CD4-positive, CD25-positive, alpha-beta regulatory T cell (primary cell): ENCODE data around the gene MYORG. TPM values are rescaled to one million over a fixed set of nuclear protein-coding genes. Genes with fewer than 3 reads are reported as not detected.

ENCODE experiments used
- ATAC-seq, 2 donors: fragments of 150-1000 bp; cut with Tn5 transposase; one replicate each; pipeline ENCODE4 v1.10.0; 2021; ENCODE audit warnings: low read depth in 2 of 2, moderate number of reproducible peaks in 2 of 2, moderate library complexity in 1 of 2
- DNase-seq, 3 donors: peaks; one replicate each; pipeline versions ENCODE4 v3.0.0 to v3.0.0-alpha.2; 2012 to 2022; ENCODE audit warnings: mixed read lengths in 1 of 3
- H3K27ac ChIP-seq: one replicate; pipeline ENCODE4 v1.7.0; 2013; ENCODE audit warnings: mild to moderate bottlenecking, low read length; ENCODE audit not compliant: insufficient read depth, poor library complexity, severe bottlenecking
- H3K27me3 ChIP-seq: one replicate; pipeline ENCODE4 v1.7.0; 2013; ENCODE audit warnings: low read length; ENCODE audit not compliant: control insufficient read depth, insufficient read depth
- H3K36me3 ChIP-seq: one replicate; pipeline ENCODE4 v1.7.0; 2013; ENCODE audit warnings: mild to moderate bottlenecking, low read length, moderate library complexity; ENCODE audit not compliant: control insufficient read depth, insufficient read depth
- H3K4me1 ChIP-seq: 2 replicates; pipeline ENCODE4 v1.7.0; 2013; ENCODE audit warnings: mild to moderate bottlenecking, low read length; ENCODE audit not compliant: insufficient read depth, control insufficient read depth, poor library complexity, severe bottlenecking
- H3K4me3 ChIP-seq: one replicate; pipeline ENCODE4 v1.7.0; 2013; ENCODE audit warnings: low read depth, mild to moderate bottlenecking, low read length, moderate library complexity
- H3K9me3 ChIP-seq, 2 experiments: 1 replicate in 1 of 2; 2 replicates in 1 of 2; pipeline ENCODE4 v1.7.0; 2013; ENCODE audit warnings: low read length in 2 of 2, mild to moderate bottlenecking in 1 of 2, moderate library complexity in 1 of 2; ENCODE audit not compliant: control insufficient read depth in 2 of 2
- H3K27ac Mint-ChIP-seq, 3 donors: one replicate each; pipeline ENCODE4 v1.8.0; 2020 to 2022; ENCODE audit warnings: mild to moderate bottlenecking in 3 of 3, mixed read lengths in 3 of 3, moderate library complexity in 2 of 3
- H3K27me3 Mint-ChIP-seq: one replicate; pipeline ENCODE4 v1.8.0; 2022; ENCODE audit warnings: mild to moderate bottlenecking, mixed read lengths
- H3K36me3 Mint-ChIP-seq: one replicate; pipeline ENCODE4 v1.8.0; 2020; ENCODE audit warnings: mixed read lengths
- H3K4me1 Mint-ChIP-seq, 4 donors: one replicate each; pipeline ENCODE4 v1.8.0; 2020 to 2022; ENCODE audit warnings: mixed read lengths in 4 of 4, mild to moderate bottlenecking in 1 of 4
- H3K4me3 Mint-ChIP-seq, 4 donors: one replicate each; pipeline ENCODE4 v1.8.0; 2020 to 2022; ENCODE audit warnings: mild to moderate bottlenecking in 4 of 4, mixed read lengths in 4 of 4, moderate library complexity in 3 of 4
- H3K9me3 Mint-ChIP-seq, 7 donors: one replicate each; pipeline ENCODE4 v1.8.0; 2020 to 2022; ENCODE audit warnings: mixed read lengths in 7 of 7, mild to moderate bottlenecking in 3 of 7, moderate library complexity in 2 of 7
- polyA plus RNA-seq, 4 donors: library from polyadenylated mRNA; unstranded; fragments of 300-500 nt; fragmentation: Illumina TruSeq; gene quantifications; one replicate each; pipeline ENCODE4 v1.2.3, GENCODE V29; 2021
- total RNA-seq: library from RNA; stranded (reverse); gene quantifications from one replicate; pipeline ENCODE4 v1.2.3, GENCODE V29; 2022

MYORG gene
- total and polyA plus RNA-seq, 5 donors from 2014 or later, result 0.05 to 0.64 (median 0.34) TPM

- Histone ChIP-seq H3K36me3 (peaks cover 13% of the 10 kb centered on the region), H3K4me3 (no peak overlapping the region), H3K9me3 (no peaks in the 10 kb centered on the region), H3K27ac (no peak overlapping the region), H3K4me1 (peaks cover 10% of the 10 kb centered on the region), H3K27me3 (no peaks in the 10 kb centered on the region)
- Mint-ChIP-seq H3K9me3 (no peaks in the 10 kb centered on the region), H3K4me1 (peaks cover 8 to 31% (median 14%) of the 10 kb centered on the region in 4 donors), H3K4me3 (peak overlapping the region in 1 of 4 donors; percentile 43), H3K36me3 (no peaks in the 10 kb centered on the region), H3K27ac (no peak overlapping the region), H3K27me3 (no peaks in the 10 kb centered on the region)
- DNase-seq, result no peak
- no peak for ATAC-seq
These were observed 42.3 kb downstream of the MYORG start for GRCh38 chr9:34334337-34334824.

- H3K27ac Mint-ChIP-seq, result peak overlapping the region in 1 of 3 donors; percentile 6
- no peaks in the 10 kb centered on the region for H3K36me3 Mint-ChIP-seq
- no peaks in the 10 kb centered on the region for H3K9me3 ChIP-seq
- peaks cover 11% of the 10 kb centered on the region for H3K4me1 ChIP-seq
- ATAC-seq (no peak), DNase-seq (no peak)
- H3K27me3 ChIP-seq, result no peaks in the 10 kb centered on the region
- peaks cover 8 to 36% (median 18%) of the 10 kb centered on the region in 4 donors for H3K4me1 Mint-ChIP-seq
- H3K36me3 ChIP-seq, result peaks cover 7% of the 10 kb centered on the region
- H3K27me3 Mint-ChIP-seq, result peaks cover 2% of the 10 kb centered on the region
- no peaks in the 10 kb centered on the region for H3K9me3 Mint-ChIP-seq
- no peak overlapping the region for H3K27ac ChIP-seq
- H3K4me3 Mint-ChIP-seq, result no peak overlapping the region
- H3K4me3 ChIP-seq, result no peak overlapping the region
These were observed 42.9 kb downstream of the MYORG start for GRCh38 chr9:34333836-34334235.

- H3K4me3 ChIP-seq, result no peak overlapping the region
- peak overlapping the region in 2 of 3 donors; percentile 4 to 24 for H3K27ac Mint-ChIP-seq
- no peak for ATAC-seq
- H3K4me1 ChIP-seq, result peaks cover 17% of the 10 kb centered on the region
- DNase-seq, result peak in 2 of 3 donors; percentile 31 to 64
- H3K36me3 ChIP-seq, result peaks cover 5% of the 10 kb centered on the region
- H3K27me3 ChIP-seq, result no peaks in the 10 kb centered on the region
- no peaks in the 10 kb centered on the region for H3K9me3 Mint-ChIP-seq
- H3K9me3 ChIP-seq, result no peaks in the 10 kb centered on the region
- no peaks in the 10 kb centered on the region for H3K36me3 Mint-ChIP-seq
- H3K27me3 Mint-ChIP-seq, result peaks cover 4% of the 10 kb centered on the region
- peaks cover 11 to 46% (median 26%) of the 10 kb centered on the region in 4 donors for H3K4me1 Mint-ChIP-seq
- H3K27ac ChIP-seq, result no peak overlapping the region
- H3K4me3 Mint-ChIP-seq, result peak overlapping the region; percentile 11 to 77 (median 46)
These were observed 44.4 kb downstream of the MYORG start for GRCh38 chr9:34332076-34332964.

- Histone ChIP-seq H3K27ac (no peak overlapping the region), H3K27me3 (no peaks in the 10 kb centered on the region), H3K9me3 (no peaks in the 10 kb centered on the region), H3K36me3 (peaks cover 2% of the 10 kb centered on the region), H3K4me1 (peaks cover 17% of the 10 kb centered on the region), H3K4me3 (no peak overlapping the region)
- peaks cover 4% of the 10 kb centered on the region for H3K27me3 Mint-ChIP-seq
- no peak for DNase-seq
- H3K36me3 Mint-ChIP-seq, result no peaks in the 10 kb centered on the region
- H3K4me1 Mint-ChIP-seq, result peaks cover 11 to 46% (median 27%) of the 10 kb centered on the region in 4 donors
- peak overlapping the region in 3 of 4 donors; percentile 35 to 62 (median 44) for H3K4me3 Mint-ChIP-seq
- H3K9me3 Mint-ChIP-seq, result no peaks in the 10 kb centered on the region
- H3K27ac Mint-ChIP-seq, result no peak overlapping the region
- no peak for ATAC-seq
These were observed 45.5 kb downstream of the MYORG start for GRCh38 chr9:34331196-34331595.

- ATAC-seq (peak; percentile 92 to 95), DNase-seq (peak; percentile 95 to 100 (median 98))
- Histone ChIP-seq H3K36me3 (no peaks in the 10 kb centered on the region), H3K4me1 (peaks cover 17% of the 10 kb centered on the region), H3K9me3 (no peaks in the 10 kb centered on the region), H3K27me3 (no peaks in the 10 kb centered on the region), H3K27ac (peak within 1 kb of the TSS; percentile 89), H3K4me3 (peak within 1 kb of the TSS; percentile 92)
- Mint-ChIP-seq H3K36me3 (no peaks in the 10 kb centered on the region), H3K27ac (peak within 1 kb of the TSS; percentile 82 to 97 (median 95)), H3K4me3 (peak within 1 kb of the TSS; percentile 86 to 95 (median 90)), H3K9me3 (no peaks in the 10 kb centered on the region), H3K4me1 (peaks cover 5 to 37% (median 28%) of the 10 kb centered on the region in 4 donors), H3K27me3 (peaks cover 4% of the 10 kb centered on the region)
These were observed 47.5 kb downstream of the MYORG start, which contains the start of the genes KIF24 and NUDT2 for GRCh38 chr9:34328987-34329832. Gene KIF24, minus strand, starts transcription at chr9:34329268. Its CDS starts 17,922 bp downstream, at chr9:34311346. Gene NUDT2, plus strand, starts transcription at chr9:34329569. Its CDS starts 9,471 bp downstream, at chr9:34339040.

GRCh38 chr9:34328500-34328986 lies 48.2 kb downstream of the MYORG start:
- peak overlapping the region; percentile 45 to 97 (median 95) for H3K27ac Mint-ChIP-seq

GRCh38 chr9:34326690-34327089 lies 50.0 kb downstream of the MYORG start:
- no peaks in the 10 kb centered on the region for H3K36me3 Mint-ChIP-seq
- peaks cover 17% of the 10 kb centered on the region for H3K4me1 ChIP-seq
- no peak for ATAC-seq
- no peak overlapping the region for H3K27ac ChIP-seq
- no peak for DNase-seq
- no peaks in the 10 kb centered on the region for H3K36me3 ChIP-seq
- no peaks in the 10 kb centered on the region for H3K9me3 Mint-ChIP-seq
- H3K4me3 Mint-ChIP-seq, result peak overlapping the region in 1 of 4 donors; percentile 81
- peaks cover 3 to 36% (median 22%) of the 10 kb centered on the region in 4 donors for H3K4me1 Mint-ChIP-seq
- no peaks in the 10 kb centered on the region for H3K27me3 ChIP-seq
- no peak overlapping the region for H3K4me3 ChIP-seq
- peaks cover 4% of the 10 kb centered on the region for H3K27me3 Mint-ChIP-seq
- no peak overlapping the region for H3K27ac Mint-ChIP-seq
- no peaks in the 10 kb centered on the region for H3K9me3 ChIP-seq

More at GRCh38 chr9:34328500-34328986, 48.2 kb downstream of the MYORG start:
- Mint-ChIP-seq H3K36me3 (no peaks in the 10 kb centered on the region), H3K4me3 (peak overlapping the region; percentile 86 to 95 (median 90)), H3K9me3 (no peaks in the 10 kb centered on the region), H3K4me1 (peaks cover 5 to 37% (median 28%) of the 10 kb centered on the region in 4 donors), H3K27me3 (peaks cover 4% of the 10 kb centered on the region)
- H3K4me1 ChIP-seq, result peaks cover 17% of the 10 kb centered on the region
- peak overlapping the region; percentile 77 for H3K27ac ChIP-seq
- ATAC-seq, result no peak
- no peaks in the 10 kb centered on the region for H3K36me3 ChIP-seq
- H3K9me3 ChIP-seq, result no peaks in the 10 kb centered on the region
- no peaks in the 10 kb centered on the region for H3K27me3 ChIP-seq
- peak overlapping the region; percentile 92 for H3K4me3 ChIP-seq
- DNase-seq, result no peak
